ENCODE results near the gene COL28A1. TPM values are rescaled to one million over a fixed set of nuclear protein-coding genes. Genes with fewer than 3 reads are reported as not detected.

COL28A1 gene
- total and polyA plus RNA-seq, 4 donors = 1.3 to 10.2 (median 3.2) TPM

GRCh38 chr7:7581531-7582179 lies 46.0 kb upstream of the COL28A1 start:
- Histone ChIP-seq H3K27me3 (ENCODE audit: control insufficient read depth in 3 of 3, insufficient read depth in 3 of 3, low read length in 2 of 3) (no peaks in the 10 kb centered on the region), H3K4me3 (no peak overlapping the region), H3K9me3 (ENCODE audit: control insufficient read depth in 4 of 4, insufficient read depth in 3 of 4, low read length in 3 of 4) (no peaks in the 10 kb centered on the region), H3K36me3 (ENCODE audit: control insufficient read depth in 4 of 4, insufficient read depth in 4 of 4, low read length in 4 of 4) (peaks cover 0 to 3% (median under 1%) of the 10 kb centered on the region in 4 donors), H3K4me1 (ENCODE audit: control insufficient read depth in 5 of 5, insufficient read depth in 5 of 5, low read length in 5 of 5) (peaks cover 0 to 3% (median 0%) of the 10 kb centered on the region in 5 donors), H3K9ac (ENCODE audit: insufficient read depth in 1 of 2, low read length in 2 of 2) (no peak overlapping the region), H3K27ac (ENCODE audit: low read depth in 1 of 2, low read length in 1 of 2) (no peak overlapping the region)
- TF ChIP-seq CTCF (IDR thresholded peaks at IDR 0.05; ENCODE audit: control extremely low read depth, extremely low read depth) = no peak
- DNase-seq (no peak), ATAC-seq (ENCODE audit: insufficient read depth, low FRiP score) (no peak)
- 81 to 83% methylated on average over 10 of the region's 10 CpGs for WGBS, 2 donors

GRCh38 chr7:7579638-7580037 lies 44.0 kb upstream of the COL28A1 start:
- ATAC-seq (ENCODE audit: insufficient read depth, low FRiP score) = no peak
- 97 to 100% methylated on average over 3 of the region's 3 CpGs for WGBS, 2 donors

GRCh38 chr7:7577888-7578287 lies 42.2 kb upstream of the COL28A1 start:
- Histone ChIP-seq H3K9ac (ENCODE audit: insufficient read depth in 1 of 2, low read length in 2 of 2) (no peak overlapping the region), H3K27ac (ENCODE audit: low read depth in 1 of 2, low read length in 1 of 2) (no peak overlapping the region), H3K9me3 (ENCODE audit: control insufficient read depth in 4 of 4, insufficient read depth in 3 of 4, low read length in 3 of 4) (no peaks in the 10 kb centered on the region), H3K36me3 (ENCODE audit: control insufficient read depth in 4 of 4, insufficient read depth in 4 of 4, low read length in 4 of 4) (peaks cover 0 to 2% (median 1%) of the 10 kb centered on the region in 4 donors), H3K4me3 (no peak overlapping the region), H3K4me1 (ENCODE audit: control insufficient read depth in 5 of 5, insufficient read depth in 5 of 5, low read length in 5 of 5) (no peaks in the 10 kb centered on the region), H3K27me3 (ENCODE audit: control insufficient read depth in 3 of 3, insufficient read depth in 3 of 3, low read length in 2 of 3) (no peaks in the 10 kb centered on the region)
- TF ChIP-seq CTCF (IDR thresholded peaks at IDR 0.05; ENCODE audit: control extremely low read depth, extremely low read depth) = no peak
- ATAC-seq (ENCODE audit: insufficient read depth, low FRiP score) (no peak), DNase-seq (no peak)
- WGBS, 2 donors = 27 to 61% methylated on average over 1 of the region's 1 CpG

More at GRCh38 chr7:7579638-7580037, 44.0 kb upstream of the COL28A1 start:
- Histone ChIP-seq H3K4me3 (no peak overlapping the region), H3K27me3 (ENCODE audit: control insufficient read depth in 3 of 3, insufficient read depth in 3 of 3, low read length in 2 of 3) (no peaks in the 10 kb centered on the region), H3K4me1 (ENCODE audit: control insufficient read depth in 5 of 5, insufficient read depth in 5 of 5, low read length in 5 of 5) (peaks cover 0 to 3% (median 0%) of the 10 kb centered on the region in 5 donors), H3K9me3 (ENCODE audit: control insufficient read depth in 4 of 4, insufficient read depth in 3 of 4, low read length in 3 of 4) (no peaks in the 10 kb centered on the region), H3K27ac (ENCODE audit: low read depth in 1 of 2, low read length in 1 of 2) (no peak overlapping the region), H3K36me3 (ENCODE audit: control insufficient read depth in 4 of 4, insufficient read depth in 4 of 4, low read length in 4 of 4) (peaks cover 0 to 1% (median 0%) of the 10 kb centered on the region in 4 donors), H3K9ac (ENCODE audit: insufficient read depth in 1 of 2, low read length in 2 of 2) (no peak overlapping the region)
- no peak for TF ChIP-seq CTCF (IDR thresholded peaks at IDR 0.05; ENCODE audit: control extremely low read depth, extremely low read depth)
- no peak for DNase-seq
